ENCODE results near the gene ANKEF1.

- TF ChIP-seq CTCF (IDR thresholded peaks at IDR 0.05) (no peak), POLR2A (IDR thresholded peaks at IDR 0.05) (peak; percentile 43)
Observed at GRCh38 chr20:10034717-10035571, at the start of gene ANKEF1.
